22Rv1 (cell line): ENCODE measurements around the gene WIPF1.

Source experiments
- H3K27ac ChIP-seq: fragments of 450-650 bp; 2 replicates; pipeline ENCODE4 v1.5.1; 2017
- CTCF ChIP-seq: fragments of 450-650 bp; IDR thresholded peaks from 2 replicates; pipeline ENCODE4 v1.5.1; 2017; ENCODE audit warnings: mild to moderate bottlenecking
- ZFX ChIP-seq: fragments of 450-650 bp; IDR thresholded peaks from 2 replicates; pipeline ENCODE4 v1.6.1; 2017; ENCODE audit warnings: antibody characterized with exemption, borderline replicate concordance

Gene WIPF1

GRCh38 chr2:174535757-174536703, 61.6 kb downstream of the WIPF1 start:
- no peak overlapping the region for H3K27ac ChIP-seq
- no peak for TF ChIP-seq CTCF
- no peak for TF ChIP-seq ZFX

- no peak overlapping the region for H3K27ac ChIP-seq
- no peak for TF ChIP-seq ZFX
- no peak for TF ChIP-seq CTCF
Observed at GRCh38 chr2:174535083-174535482, 62.5 kb downstream of the WIPF1 start.

DNA sequence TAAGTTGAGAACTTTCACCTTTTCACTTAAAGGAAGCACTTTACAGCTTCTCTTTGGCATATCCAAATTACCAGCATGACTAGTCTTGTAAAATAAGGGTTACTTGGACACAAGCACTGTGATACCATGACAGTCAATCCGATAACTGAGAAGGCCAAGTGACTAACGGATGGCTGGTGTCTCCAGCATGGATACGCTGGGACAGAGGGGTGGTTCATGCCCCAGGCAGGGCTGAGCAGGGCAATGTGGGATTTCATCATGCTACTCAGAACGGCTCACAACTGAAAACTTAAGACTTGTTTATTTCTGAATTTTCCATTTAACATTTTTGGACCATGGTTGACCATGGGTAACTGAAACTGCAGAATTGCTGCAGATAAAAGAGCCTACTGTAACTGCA, 67.7 kb downstream of the WIPF1 start:
- no peak overlapping the region for H3K27ac ChIP-seq
- TF ChIP-seq CTCF (no peak), ZFX (no peak)

- no peak overlapping the region for H3K27ac ChIP-seq
- TF ChIP-seq CTCF (no peak), ZFX (no peak)
Observed at GRCh38 chr2:174527959-174528358, 69.6 kb downstream of the WIPF1 start.

DNA sequence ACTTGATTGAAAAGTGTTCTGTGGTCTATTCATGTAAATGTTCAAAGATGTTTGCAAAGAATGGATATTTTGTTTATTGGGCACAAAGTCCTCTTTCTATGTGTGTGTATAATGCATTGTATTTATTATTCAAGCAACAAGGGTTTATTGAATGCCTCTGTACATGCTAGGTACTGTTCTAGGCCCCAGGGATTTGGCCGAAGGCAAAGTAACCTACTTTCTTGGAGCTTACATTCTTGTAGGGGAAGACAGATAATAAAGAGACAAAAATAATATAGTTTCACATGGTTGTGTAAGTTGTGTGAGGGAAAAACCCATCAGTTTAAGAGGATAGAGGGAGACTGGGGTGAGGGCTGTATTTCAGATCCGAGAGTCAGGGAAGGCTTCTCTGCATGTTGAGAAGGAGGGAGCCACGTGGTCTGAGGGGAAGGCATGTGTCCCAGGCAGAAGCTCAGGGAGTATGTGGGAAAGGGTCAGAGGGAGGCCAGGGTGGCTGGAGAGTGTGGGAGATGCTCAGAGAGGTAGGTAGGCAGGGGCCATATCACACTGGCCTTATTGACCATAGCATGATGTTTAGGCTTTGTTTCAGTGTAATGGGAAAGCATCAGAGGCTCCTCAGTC, 70.4 kb downstream of the WIPF1 start:
- H3K27ac ChIP-seq: no peak overlapping the region
- TF ChIP-seq CTCF (no peak), ZFX (no peak)

GRCh38 chr2:174524527-174524926, 73.1 kb downstream of the WIPF1 start:
- TF ChIP-seq ZFX (no peak), CTCF (no peak)
- no peak overlapping the region for H3K27ac ChIP-seq

- H3K27ac ChIP-seq: no peak overlapping the region
- no peak for TF ChIP-seq CTCF
- no peak for TF ChIP-seq ZFX
Observed at GRCh38 chr2:174522553-174522952, 75.1 kb downstream of the WIPF1 start.
